C4-2B (cell line): Measurements from ENCODE around the gene YTHDF2.

Source experiments
- ZFX ChIP-seq: fragments of 450-650 bp; IDR thresholded peaks from 2 replicates; pipeline ENCODE4 v1.6.1; 2017
- TF ChIP-seq, protein P1 (sequence below): fragments of 450-650 bp; conservative IDR thresholded peaks from 2 replicates; pipeline ENCODE4 v1.5.1; 2017; ENCODE audit warnings: mild to moderate bottlenecking

DNA sequence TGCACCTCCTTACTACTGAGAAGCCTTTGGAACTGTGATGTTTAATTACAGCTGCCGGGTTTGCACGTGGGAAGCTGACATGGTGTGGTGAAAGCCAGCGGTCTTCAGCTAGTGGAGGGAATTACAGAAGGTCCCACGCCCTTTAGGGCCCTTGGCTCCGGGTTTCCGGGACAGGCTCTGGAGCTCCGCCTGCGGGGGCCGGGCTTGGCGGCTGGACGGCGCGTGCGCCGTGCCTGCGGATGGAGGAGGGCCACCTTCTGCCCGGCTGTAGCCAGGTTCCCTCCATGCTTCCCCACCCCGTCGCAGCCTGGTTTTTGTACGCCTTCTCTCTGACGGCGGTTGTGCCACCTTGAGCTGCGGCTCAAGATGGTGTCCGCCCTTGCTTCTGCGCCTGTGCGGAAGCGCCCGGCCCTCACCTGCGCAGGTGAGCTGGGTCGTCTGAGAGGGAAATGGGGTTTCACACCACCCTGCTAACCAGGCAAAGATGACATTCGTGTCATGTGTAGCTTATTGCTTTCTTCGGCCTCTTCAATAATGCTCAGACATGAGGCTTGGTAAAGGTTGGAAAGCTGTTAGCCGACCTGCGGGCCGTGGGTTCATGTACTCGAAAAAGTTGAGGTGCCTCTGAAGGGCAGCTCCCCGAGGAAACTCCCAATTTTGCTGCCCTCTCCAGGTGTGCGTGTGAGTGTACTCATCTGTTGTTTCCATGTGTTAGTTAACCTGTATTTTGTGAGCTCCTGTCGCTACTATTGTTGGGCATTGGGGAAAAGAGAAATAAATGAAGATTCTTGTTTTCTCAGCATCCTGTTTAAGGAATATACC lies 38.6 kb downstream of the YTHDF2 start:
- TF ChIP-seq, protein P1, sequence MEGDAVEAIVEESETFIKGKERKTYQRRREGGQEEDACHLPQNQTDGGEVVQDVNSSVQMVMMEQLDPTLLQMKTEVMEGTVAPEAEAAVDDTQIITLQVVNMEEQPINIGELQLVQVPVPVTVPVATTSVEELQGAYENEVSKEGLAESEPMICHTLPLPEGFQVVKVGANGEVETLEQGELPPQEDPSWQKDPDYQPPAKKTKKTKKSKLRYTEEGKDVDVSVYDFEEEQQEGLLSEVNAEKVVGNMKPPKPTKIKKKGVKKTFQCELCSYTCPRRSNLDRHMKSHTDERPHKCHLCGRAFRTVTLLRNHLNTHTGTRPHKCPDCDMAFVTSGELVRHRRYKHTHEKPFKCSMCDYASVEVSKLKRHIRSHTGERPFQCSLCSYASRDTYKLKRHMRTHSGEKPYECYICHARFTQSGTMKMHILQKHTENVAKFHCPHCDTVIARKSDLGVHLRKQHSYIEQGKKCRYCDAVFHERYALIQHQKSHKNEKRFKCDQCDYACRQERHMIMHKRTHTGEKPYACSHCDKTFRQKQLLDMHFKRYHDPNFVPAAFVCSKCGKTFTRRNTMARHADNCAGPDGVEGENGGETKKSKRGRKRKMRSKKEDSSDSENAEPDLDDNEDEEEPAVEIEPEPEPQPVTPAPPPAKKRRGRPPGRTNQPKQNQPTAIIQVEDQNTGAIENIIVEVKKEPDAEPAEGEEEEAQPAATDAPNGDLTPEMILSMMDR, result no peak
- no peak for TF ChIP-seq ZFX
